Activated CD4-positive, alpha-beta T cell treated with anti-CD3 and anti-CD28 coated beads, Interleukin-2, amount 50 U/mL, for 24 hours (primary cell): ENCODE measurements around the gene UQCRQ.
A peak's percentile ranks its signal among the peaks of the same experiment; 100 is the strongest.

ENCODE experiments used
- DNase-seq, 2 donors: peaks; one replicate each; pipeline ENCODE4 v3.0.0-alpha.2; 2020; ENCODE audit warnings: low read depth in 1 of 2, low spot score in 1 of 2

The UQCRQ gene

GRCh38 chr5:132866342-132867045, at the start of gene UQCRQ, which contains the start of gene GDF9:
TSS of gene UQCRQ (plus strand) at chr5:132866642. CDS start at chr5:132866882, 240 bp downstream.
TSS of gene GDF9 (minus strand) at chr5:132866469. CDS start at chr5:132864533, 1,936 bp downstream.
- DNase-seq, result peak; percentile 67 to 96

- no peak for DNase-seq
Measured at GRCh38 chr5:132817011-132817410, 49.4 kb upstream of the UQCRQ start.

GRCh38 chr5:132819468-132819867, 47.0 kb upstream of the UQCRQ start:
- DNase-seq, result no peak

- DNase-seq, result peak; percentile 83 to 85
Measured at GRCh38 chr5:132820162-132820754, 46.2 kb upstream of the UQCRQ start.

- DNase-seq, result no peak
Measured at GRCh38 chr5:132821350-132821749, 45.1 kb upstream of the UQCRQ start.

- DNase-seq, result no peak
Measured at GRCh38 chr5:132821791-132822190, 44.7 kb upstream of the UQCRQ start.

- DNase-seq, result no peak
Measured at GRCh38 chr5:132822650-132823480, 43.6 kb upstream of the UQCRQ start.

- DNase-seq, result no peak
Measured at GRCh38 chr5:132823481-132824050, 42.9 kb upstream of the UQCRQ start.

GRCh38 chr5:132824426-132824825, 42.0 kb upstream of the UQCRQ start:
- no peak for DNase-seq

GRCh38 chr5:132825033-132825833, 41.2 kb upstream of the UQCRQ start:
- no peak for DNase-seq

- DNase-seq, result no peak
Measured at GRCh38 chr5:132825834-132826391, 40.5 kb upstream of the UQCRQ start.

GRCh38 chr5:132826424-132827082, 39.9 kb upstream of the UQCRQ start:
- DNase-seq, result no peak

GRCh38 chr5:132827943-132828673, 38.3 kb upstream of the UQCRQ start:
- no peak for DNase-seq

GRCh38 chr5:132828846-132829494, 37.5 kb upstream of the UQCRQ start:
- DNase-seq, result no peak

GRCh38 chr5:132829742-132830435, 36.6 kb upstream of the UQCRQ start:
- peak; percentile 50 to 52 for DNase-seq

- DNase-seq, result no peak
Measured at GRCh38 chr5:132830436-132831094, 35.9 kb upstream of the UQCRQ start, which contains the start of gene SHROOM1. TSS of gene SHROOM1 (minus strand) at chr5:132830647. CDS start at chr5:132826140, 4,507 bp downstream.

- DNase-seq, result no peak
Measured at GRCh38 chr5:132831095-132831860, 35.2 kb upstream of the UQCRQ start.
